ENCODE measurements around the gene ACCS.

DNA sequence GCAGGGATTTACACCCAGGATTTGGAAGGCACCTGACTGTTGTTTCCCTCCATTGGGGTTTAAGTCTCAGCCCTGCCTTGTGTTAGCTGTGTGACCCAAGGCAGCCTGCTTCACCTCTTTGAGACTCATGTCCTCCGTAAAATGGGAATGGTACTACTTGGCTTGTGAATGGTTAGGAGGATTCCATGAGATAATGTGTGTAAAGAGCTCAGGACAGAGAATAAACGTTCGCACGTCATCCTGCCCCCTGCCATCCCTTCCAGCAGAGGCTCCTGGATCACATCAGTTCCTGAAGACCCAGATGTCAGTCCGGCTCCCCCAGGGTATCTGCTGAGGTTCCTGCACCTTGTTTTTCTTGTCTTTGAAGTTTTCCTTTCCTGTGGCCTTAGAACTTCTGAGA is 35.1 kb upstream of the ACCS start:
- TF ChIP-seq ZNF366 (tag by site-specific recombination; conservative IDR thresholded peaks at IDR 0.05) (no peak), ZNF510 (tag by site-specific recombination; IDR thresholded peaks at IDR 0.05; ENCODE audit: insufficient replicate concordance) (no peak)
- TF ChIP-seq, protein P1, sequence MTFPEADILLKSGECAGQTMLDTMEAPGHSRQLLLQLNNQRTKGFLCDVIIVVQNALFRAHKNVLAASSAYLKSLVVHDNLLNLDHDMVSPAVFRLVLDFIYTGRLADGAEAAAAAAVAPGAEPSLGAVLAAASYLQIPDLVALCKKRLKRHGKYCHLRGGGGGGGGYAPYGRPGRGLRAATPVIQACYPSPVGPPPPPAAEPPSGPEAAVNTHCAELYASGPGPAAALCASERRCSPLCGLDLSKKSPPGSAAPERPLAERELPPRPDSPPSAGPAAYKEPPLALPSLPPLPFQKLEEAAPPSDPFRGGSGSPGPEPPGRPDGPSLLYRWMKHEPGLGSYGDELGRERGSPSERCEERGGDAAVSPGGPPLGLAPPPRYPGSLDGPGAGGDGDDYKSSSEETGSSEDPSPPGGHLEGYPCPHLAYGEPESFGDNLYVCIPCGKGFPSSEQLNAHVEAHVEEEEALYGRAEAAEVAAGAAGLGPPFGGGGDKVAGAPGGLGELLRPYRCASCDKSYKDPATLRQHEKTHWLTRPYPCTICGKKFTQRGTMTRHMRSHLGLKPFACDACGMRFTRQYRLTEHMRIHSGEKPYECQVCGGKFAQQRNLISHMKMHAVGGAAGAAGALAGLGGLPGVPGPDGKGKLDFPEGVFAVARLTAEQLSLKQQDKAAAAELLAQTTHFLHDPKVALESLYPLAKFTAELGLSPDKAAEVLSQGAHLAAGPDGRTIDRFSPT (tag by site-specific recombination; IDR thresholded peaks at IDR 0.05), result no peak

All from HEK293 (cell line).